GM19455 (cell line): ENCODE data around the gene TRAF3.

Source experiments
- ATAC-seq: cut with Tn5 transposase; IDR thresholded peaks from one replicate; pipeline ENCODE4 v1.9.1; 2021; ENCODE audit not compliant: unreplicated experiment

Gene TRAF3, protein sequence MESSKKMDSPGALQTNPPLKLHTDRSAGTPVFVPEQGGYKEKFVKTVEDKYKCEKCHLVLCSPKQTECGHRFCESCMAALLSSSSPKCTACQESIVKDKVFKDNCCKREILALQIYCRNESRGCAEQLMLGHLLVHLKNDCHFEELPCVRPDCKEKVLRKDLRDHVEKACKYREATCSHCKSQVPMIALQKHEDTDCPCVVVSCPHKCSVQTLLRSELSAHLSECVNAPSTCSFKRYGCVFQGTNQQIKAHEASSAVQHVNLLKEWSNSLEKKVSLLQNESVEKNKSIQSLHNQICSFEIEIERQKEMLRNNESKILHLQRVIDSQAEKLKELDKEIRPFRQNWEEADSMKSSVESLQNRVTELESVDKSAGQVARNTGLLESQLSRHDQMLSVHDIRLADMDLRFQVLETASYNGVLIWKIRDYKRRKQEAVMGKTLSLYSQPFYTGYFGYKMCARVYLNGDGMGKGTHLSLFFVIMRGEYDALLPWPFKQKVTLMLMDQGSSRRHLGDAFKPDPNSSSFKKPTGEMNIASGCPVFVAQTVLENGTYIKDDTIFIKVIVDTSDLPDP

DNA sequence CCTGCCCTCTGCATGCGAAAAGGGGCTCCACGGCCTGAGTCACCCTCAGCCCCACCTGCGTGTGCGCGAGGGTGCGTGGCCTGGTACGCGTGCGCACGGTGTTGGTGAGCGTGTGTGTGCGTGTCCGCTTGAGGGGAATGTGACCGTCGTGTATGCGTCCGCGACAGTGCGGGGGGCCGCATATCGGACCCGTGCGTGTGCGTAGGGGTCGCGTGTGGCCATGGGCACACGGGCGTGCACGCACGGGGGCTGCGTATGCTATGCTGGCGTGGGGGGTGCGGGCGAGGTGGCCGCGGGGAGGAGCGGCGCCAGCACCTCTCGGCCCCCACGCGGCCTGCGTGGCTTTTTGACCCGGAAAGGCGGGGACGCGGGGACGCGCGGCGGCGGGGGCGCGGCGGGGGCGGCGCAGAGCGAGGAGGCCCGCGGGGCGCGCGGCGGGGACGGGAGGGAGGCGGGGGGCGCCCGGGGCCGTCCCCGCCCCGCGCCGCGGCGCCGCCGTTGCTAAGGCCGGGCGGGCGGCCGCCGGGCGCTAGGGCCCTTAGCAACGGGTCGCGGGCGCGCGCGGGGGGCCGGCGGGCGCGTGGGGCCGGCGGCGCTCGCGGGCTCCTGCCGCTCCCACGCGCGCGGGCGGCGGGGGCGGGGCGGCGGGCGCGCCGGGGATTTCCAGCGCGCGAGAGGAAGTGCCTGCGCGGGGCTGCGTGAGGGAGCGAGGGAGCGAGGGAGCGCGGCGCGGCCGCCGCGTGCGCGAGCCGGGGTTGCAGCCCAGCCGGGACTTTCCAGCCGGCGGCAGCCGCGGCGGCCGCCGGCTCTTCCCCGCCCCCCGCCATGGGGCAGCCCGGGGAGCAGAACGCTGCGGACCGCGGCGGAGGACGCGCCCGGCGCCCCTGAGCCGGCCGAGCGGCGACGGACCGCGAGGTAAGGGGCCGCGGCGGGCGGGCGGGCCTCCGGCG is at the start of gene TRAF3:
Gene TRAF3 (plus strand): TSS at position 689 of the 950 bp plus-strand sequence. CDS start 92,753 bp downstream, outside the sequence.
- ATAC-seq, result peak; percentile 46

DNA sequence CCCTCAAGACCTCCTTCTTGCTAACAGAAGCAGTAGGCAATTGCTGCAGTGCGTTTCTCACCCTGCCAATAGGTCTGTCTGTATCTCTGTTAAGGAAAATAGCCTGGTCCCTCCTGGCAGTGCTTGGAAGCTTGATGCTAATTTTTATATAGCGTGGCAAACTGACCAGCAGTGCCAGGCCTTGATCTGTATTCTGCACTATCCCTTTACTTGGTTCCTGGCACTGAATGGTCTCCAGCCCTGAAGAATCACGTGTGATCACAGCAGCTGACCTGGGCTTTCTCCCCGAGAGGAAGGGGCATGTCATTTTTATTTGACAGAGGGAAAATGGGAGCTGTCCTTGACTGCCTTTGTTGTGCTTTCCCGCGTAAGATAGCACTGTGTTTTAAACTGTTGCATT is 48.7 kb upstream of the TRAF3 start:
- no peak for ATAC-seq

DNA sequence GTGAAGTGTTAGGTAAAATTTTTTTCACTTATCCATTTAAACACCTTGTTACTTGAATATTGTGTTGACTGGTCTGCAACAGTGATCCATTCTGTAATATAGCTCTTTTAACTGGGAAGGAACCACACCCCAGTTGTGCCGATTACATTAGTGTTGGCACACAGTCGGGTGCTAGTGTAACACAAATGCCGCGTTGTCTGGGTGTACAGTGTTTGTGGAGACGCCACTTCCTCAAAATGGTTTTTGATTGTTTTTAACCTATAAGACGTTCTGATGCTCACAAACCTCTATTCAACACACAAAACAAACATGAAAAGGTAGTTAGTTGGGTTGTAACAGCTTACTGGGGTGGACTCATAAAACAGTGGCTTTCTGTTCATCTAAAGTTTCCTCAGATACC is 48.0 kb upstream of the TRAF3 start:
- no peak for ATAC-seq

DNA sequence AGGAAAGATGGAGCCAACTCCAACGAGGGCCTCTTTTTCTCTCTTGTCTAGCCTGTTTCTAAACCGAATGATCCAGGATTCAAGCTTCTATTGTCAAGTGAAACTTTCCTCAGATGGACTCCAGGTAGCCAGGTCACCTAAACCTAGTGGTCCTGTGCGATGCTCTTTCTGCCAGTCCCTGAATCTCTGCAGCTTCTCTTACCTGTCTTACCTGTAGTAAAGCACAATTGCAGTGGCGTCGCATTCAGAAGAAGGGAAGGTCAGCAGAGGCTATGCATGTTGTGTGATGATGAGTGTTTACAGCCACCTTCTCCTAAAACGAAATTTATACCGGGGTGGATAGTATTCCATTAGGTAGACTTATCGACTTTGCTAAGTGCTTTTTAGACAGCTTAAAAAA is 47.4 kb upstream of the TRAF3 start:
- no peak for ATAC-seq

DNA sequence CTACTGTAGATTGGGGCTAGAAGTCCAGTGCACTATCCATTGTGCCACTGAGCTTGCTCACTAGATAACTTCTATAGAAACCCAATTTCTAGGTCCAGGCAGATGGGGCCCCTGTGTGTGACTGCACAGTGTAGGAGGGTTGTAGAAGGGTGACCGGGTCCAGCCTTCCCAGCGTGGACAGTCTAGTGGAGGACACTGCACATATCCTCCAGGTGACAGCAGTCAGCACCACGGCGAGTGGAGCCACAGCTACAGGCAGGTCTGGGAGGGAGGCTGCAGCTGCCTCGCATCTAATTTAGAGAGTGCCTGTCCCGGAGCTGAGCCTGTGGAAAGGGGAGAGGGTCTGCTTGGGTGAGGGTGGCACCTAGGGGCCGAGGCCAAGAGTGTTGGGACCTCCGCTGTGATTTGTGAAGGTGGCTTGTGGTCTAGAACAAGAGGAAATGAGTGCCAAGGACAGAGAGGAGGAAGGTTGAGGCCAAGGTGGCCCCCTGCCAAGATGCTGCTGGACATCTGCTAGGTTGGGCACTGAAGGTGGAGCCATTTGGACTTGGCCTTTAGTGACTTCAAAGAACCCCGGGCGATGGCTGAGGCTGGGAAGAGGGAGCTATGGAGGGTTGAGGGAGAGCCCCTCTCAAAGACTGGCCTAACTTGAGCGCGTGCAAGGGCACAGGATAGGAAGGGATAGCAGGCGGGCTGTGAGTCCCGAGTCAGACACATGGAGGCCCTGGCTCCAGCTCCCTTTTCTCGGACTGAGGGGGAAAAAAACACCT is 46.0 kb upstream of the TRAF3 start:
- ATAC-seq, result no peak

DNA sequence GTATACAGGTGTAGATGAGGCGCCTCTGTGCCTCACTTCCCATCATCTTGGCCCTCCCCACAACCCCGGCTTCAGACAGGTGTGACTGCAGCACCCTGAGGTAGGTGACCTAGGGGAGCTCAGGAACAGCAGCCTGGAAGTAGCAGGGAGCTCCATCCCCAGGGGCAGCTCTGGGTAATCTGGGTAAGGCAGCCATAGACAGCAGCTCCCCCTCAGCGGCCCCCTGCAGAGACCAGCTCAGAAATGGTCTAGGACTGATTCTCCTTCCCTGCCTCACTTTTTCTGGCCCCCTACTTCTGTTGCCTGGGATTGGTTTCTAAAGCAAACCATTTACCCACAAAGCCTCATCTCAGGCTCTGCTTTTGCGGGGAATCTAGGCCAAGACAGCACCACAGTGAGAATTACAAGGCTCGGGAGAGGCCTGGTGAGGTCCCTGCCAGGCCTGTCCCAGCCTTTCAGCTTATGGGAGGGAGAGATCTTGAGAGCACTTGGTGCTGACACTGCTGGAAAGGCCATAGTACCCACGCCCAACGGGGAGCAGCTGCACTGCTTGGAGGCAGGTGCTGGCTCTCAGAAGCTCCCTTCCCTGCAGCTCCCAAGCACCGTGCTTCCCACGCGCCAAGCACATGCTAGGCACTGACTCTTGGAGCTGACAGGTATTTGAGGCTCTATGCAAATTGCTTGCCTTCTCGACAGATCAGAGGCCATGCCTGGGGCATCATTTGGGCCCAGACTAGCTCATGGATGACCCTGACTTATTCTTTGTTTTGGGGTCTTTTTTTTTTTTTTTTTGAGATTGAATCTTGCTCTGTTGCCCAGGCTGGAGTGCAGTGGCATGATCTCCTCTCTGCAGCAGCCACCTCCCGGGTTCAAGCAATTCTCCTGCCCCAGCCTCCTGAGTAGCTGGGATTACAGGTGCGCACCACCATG is 45.1 kb upstream of the TRAF3 start:
- no peak for ATAC-seq

DNA sequence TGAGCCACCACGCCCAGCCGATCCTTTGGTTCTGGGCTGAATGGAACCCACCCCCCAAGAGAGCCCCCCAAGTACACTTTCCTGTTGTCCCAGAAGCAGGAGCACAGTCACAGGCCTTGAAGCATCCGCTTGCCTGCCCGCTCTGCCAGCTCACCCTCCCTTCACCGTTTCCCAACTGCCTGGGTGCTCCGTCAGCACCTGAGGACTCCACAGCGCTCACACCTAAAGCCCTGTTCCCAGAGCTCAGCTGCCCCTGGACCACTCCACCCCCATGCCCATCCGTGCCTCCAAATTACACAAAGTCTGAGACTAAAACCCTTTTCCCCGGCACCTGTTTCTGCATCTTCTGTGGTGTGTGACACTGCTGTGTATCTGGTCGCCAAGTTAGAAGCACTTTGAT is 44.3 kb upstream of the TRAF3 start:
- no peak for ATAC-seq

DNA sequence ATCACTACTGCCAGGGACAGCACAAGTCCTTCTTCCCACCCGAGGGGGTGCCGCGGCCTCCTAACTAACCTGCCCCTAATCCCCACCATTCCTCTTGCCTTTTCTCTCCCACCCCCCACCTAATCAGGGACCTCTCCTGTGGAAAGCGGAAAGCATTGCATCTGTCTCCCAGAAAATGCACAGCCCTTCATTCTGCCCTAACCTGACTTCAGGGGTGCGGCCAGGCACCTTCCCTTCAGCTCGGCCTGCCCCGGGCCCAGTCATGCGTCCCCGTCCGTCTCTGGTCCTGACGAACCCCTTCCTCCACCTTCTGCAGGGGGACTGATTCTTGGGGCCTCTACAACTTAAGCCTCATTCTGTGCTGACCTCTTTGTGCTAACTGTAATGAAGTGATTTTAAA is 43.9 kb upstream of the TRAF3 start:
- no peak for ATAC-seq

DNA sequence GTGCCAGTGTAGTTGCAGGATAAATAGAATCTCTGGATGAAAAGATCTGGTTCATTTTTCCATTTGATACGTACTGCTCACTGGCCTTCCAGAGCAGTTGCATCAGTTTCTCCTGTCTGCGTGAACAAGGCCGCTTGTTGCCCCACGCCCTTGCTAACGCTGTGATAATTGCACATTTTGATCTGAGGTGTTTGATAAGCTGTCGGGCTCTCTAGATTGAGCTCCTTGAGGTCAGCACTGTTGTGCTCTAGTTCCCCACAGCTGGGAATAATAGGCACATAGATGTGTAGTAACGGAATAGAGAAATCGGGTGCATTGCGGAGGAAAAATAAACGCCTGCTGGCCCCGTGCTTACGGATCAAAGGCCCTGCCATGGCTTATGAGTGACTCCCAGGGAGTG is 42.8 kb upstream of the TRAF3 start:
- no peak for ATAC-seq

DNA sequence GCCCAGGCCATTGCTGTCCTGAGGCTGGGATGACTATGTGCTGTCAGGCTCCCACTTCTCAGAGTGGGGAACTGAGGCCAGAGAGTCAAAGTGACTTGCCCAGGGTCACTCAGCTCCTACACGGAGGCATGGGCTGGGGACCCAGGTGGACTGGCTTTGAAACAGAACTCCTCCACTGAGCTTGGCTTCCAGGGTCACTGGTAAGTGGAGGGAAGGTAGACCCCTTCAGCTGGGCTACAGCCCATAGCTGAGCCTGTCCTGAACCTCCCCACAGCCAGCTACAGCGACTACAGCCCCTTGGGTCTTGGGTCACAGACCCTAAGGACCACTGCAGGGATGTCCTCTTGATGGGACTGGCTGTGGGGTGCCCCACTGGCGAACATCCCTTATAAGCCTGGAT is 40.3 kb upstream of the TRAF3 start:
- no peak for ATAC-seq

DNA sequence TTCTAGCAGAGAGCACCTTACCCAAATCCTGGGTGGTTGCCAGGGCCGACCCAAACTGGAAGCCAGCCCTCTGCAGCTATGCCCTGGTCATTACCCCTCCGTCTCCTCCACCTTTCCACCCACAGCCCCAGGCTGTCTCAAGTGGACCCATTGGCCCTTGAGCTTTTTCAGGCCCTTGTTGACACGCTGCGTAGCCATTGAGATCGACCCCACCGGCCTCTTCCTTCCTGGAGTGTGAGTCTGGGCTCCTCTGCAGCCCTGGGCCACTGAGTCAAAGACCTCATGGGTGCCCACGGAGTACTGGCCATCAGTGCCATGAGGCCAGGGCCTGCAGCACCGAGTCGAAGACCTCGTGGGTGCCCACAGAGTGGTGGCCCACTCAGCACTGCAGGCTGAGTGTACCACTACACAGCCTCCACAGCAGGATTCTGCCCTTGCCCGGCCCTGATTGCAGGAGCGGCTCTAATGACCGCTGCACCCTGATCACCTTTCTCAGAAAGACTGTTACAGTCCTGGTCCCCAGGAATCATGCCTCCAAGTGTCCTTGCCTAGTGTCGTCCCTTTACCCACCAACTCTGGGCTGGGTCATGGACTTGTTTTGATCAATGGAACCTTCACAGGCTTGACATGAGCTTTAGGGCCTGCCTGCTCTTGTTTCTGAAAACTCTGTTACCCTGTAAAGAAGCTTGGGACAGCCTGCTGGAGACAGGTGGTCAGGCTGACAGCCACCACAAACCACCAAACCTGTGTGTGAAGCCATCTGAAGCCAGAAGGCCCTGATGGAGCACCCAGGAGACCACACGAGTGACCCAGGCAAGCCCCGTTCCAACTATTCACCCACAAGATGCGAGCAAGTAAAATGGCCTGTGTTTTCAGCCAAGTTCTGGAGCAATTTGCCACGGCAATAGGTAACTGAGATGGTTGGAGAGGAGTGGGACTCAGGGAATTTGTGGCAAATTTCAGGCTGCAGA is 39.6 kb upstream of the TRAF3 start:
- no peak for ATAC-seq

DNA sequence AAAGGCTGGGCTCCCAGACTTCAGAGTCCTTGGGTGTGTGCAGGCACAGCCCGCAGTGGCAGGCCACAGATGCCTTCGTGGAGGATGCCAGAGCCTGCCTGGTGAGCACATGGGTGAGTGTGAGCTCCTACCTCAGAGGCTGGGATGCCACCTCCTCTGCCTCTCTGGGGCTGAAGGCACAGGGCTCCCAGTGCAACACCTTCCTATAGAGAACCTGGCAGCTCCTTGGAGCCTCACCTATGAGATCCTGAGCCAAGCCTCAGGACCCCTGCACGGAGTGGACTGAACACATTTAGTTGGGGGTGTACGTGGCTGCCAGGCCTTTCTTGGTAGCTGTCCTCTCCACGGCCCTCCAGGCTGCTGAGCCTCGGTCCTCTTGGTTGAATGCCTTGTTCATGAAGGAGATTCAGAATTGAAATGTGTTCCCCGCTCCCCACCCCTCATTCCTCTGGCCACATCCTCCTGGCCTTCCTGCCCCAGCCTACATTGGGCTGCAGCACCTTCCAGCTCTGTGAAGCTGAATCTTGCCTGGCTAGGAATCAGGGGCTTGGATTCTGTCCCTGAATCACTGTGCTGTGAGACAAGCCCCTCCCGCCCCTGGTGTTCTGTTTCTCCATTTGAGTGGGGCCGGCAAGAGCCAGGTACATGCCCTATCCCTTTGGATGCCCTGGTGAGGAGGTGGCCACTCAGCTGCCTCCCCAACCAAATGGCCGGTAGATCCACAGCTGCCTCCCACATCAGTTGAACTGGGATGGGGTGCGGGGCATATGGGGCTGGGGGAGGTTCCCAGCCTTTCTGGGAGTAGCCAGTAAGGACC is 38.7 kb upstream of the TRAF3 start:
- no peak for ATAC-seq

DNA sequence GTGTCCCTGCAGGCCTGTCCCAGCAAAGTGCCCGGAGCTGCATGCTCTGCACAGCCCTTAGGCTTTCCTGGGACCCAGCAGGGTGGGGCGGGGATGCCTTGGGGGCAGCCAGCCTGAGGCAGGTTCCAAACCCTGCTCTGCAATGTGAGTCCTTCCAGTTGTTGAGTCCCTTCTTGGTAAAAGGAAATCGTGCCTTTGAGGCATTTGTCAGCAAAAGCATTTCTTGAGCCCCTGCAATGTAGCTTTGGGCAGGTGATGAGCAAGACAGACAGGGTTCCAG is 38.1 kb upstream of the TRAF3 start:
- ATAC-seq, result no peak

DNA sequence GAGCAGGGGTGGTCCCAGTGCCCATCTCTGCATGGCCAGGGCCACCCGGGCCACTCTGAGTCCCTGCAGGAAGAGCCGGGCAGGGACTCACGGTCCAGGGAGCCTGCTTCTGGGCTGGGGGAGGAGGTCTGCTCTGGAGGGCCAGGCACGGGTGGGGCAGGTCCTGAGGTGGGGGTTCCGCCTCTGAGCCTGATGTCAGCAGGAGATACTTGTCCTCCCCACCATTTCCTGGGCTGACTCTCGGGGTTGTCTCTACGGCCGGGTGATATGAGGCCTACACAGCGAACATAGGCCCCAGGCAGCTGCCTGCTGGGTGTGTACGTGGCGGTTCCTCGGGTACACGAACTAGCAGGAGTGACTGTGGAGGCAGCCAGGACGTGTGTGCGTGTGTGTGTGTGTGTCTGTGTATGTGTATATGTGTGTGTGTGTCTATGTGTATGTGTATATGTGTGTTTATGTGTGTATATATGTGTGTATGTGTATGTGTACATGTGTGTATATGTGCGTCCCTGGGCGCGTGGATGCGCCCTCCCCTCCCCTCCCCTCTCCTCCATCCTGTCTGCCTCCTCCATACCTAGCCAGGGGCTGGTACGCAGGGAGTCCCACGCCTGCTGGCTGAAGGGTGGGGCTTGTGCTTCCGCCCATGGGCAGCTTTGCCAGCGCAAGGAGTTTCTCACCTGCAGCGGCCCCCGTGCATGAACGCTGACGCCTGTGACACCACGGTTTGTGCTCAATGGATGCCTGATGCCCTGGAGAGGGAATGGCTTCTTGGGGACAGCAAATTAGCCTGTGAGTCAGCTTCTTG is 30.4 kb upstream of the TRAF3 start:
- ATAC-seq, result no peak

DNA sequence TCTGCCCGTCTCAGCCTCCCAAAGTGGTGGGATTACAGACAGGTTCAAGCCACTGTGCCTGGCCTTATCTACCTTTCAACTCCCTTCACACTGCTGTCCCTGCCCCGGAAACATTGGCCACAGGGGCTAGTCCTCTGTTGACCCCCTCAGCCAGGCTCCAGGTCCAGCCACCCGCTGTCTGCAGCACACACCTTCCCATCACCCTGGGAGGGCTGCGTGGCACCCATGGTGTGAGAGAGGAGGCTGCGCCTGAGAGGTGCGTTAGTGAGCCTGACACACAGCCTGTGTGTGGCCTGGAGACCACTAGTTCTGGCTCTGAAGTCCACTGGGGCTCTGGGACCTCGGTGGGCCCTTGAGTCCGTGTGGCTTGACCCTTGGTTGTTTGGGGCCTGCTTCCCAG is 28.4 kb upstream of the TRAF3 start:
- no peak for ATAC-seq

DNA sequence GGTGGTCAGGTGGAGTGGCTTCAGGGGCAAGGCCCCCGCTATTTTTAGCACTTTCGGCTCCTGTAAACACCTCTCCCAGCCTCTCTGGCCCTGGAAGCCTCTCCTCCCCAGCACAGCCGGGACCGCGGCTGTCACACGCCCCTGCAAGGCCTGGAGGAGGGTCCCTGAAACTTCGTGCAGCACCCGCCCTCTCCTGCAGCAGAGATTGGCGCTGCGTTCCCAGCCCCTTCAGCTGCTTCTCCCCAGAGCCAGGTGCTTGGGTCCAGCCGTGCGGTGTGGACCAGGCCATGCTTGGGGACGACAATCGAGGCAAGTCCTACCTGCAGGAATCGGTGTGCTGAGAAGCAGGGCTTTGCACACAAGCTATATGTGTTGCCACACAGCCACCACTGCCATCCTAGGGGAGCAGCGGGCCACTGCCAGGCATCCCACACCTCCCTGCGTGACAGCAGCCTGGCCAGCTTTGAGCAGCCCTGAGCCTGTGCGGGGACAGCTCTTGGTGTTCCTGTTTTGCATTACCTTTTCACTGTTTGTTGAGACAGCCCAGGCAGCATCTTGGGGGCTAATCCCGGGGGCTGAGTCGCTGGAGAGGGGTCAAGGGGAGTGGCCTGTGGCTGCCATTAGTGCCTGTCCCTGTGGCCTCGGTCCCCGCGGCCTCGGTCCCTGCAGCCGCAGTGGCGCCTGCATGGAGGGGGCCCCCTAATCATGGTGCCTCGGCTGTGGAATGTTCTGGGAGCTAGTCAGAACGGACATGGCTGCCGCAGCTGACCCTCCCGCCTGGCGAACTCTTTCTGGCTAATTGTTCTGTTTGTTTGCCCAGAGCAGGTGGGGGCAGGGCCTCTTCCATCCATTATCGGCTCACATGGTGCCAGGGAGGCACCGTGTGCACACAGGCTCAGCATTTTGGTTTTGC is 27.6 kb upstream of the TRAF3 start:
- ATAC-seq, result no peak
